PC-9 (cell line): ENCODE results near the gene DRD4.

Experiments used
- EZH2 ChIP-seq: fragments of 200-600 bp; sonication (generic); IDR thresholded peaks from 2 replicates; pipeline ENCODE4 v1.8.0; 2017; ENCODE audit warnings: antibody characterized with exemption, low read depth
- TF ChIP-seq, protein P1 (sequence below): fragments of 200-600 bp; sonication (generic); conservative IDR thresholded peaks from 2 replicates; pipeline ENCODE4 v1.6.1; 2017; ENCODE audit warnings: mixed run types, antibody characterized with exemption, mild to moderate bottlenecking, moderate library complexity

DNA sequence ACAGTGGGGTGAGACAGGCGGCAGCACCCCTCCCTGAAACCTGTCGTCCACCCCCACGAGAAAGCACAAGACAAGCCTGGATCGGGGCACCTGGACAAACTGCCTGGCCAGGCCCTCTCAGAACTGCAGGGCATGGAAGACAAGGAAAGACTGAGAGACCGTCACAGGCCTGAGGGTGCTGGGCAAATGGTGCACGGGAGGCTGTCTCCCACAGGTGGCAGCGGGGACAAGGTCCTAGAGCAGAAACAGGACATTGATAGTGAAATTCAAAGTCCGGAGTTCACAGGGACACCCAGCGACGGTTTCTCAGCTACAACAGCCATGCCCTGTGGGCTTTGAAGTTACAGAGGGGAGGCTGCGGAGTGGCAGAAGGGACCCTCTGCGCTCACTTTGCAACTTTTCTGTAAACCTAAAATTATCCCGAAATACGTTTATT lies 20.6 kb downstream of the DRD4 start:
- TF ChIP-seq, protein P1, sequence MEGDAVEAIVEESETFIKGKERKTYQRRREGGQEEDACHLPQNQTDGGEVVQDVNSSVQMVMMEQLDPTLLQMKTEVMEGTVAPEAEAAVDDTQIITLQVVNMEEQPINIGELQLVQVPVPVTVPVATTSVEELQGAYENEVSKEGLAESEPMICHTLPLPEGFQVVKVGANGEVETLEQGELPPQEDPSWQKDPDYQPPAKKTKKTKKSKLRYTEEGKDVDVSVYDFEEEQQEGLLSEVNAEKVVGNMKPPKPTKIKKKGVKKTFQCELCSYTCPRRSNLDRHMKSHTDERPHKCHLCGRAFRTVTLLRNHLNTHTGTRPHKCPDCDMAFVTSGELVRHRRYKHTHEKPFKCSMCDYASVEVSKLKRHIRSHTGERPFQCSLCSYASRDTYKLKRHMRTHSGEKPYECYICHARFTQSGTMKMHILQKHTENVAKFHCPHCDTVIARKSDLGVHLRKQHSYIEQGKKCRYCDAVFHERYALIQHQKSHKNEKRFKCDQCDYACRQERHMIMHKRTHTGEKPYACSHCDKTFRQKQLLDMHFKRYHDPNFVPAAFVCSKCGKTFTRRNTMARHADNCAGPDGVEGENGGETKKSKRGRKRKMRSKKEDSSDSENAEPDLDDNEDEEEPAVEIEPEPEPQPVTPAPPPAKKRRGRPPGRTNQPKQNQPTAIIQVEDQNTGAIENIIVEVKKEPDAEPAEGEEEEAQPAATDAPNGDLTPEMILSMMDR = no peak
- TF ChIP-seq EZH2 = no peak
